GM12878 (cell line): Measurements from ENCODE around the gene KRT24.

Source experiments
- CTCF ChIP-seq, 3 experiments: IDR thresholded peaks in 2 of 3; conservative IDR thresholded peaks in 1 of 3; 2 replicates each; pipeline ENCODE4 v1.5.1; 2011; ENCODE audit warnings: low read depth in 3 of 3, low read length in 3 of 3, mild to moderate bottlenecking in 3 of 3, control low read depth in 2 of 3, moderate library complexity in 2 of 3, inconsistent platforms in 1 of 3, mixed read lengths in 1 of 3; ENCODE audit not compliant: control insufficient read depth in 2 of 3, insufficient read depth in 1 of 3; ENCODE audit errors: extremely low read depth in 1 of 3
- FOXM1 ChIP-seq: IDR thresholded peaks from 2 replicates; pipeline ENCODE4 v1.6.1; 2012; ENCODE audit warnings: low read depth, mild to moderate bottlenecking, inconsistent platforms, low read length, moderate library complexity
- MEF2A ChIP-seq: IDR thresholded peaks from 2 replicates; pipeline ENCODE4 v1.6.1; 2011; ENCODE audit warnings: low read depth, mild to moderate bottlenecking, low read length, moderate library complexity; ENCODE audit not compliant: insufficient read depth
- NR2F1 ChIP-seq: fragments of 450-650 bp; conservative IDR thresholded peaks from 2 replicates; pipeline ENCODE4 v1.6.1; 2017; ENCODE audit warnings: mild to moderate bottlenecking
- TF ChIP-seq, protein P1 (sequence below): fragments of 450-650 bp; IDR thresholded peaks from 2 replicates; pipeline ENCODE4 v1.6.1; 2018; ENCODE audit warnings: borderline replicate concordance, mild to moderate bottlenecking; ENCODE audit not compliant: partially characterized antibody

GRCh38 chr17:40699371-40699770 is 4.2 kb downstream of the KRT24 start:
- TF ChIP-seq FOXM1 = no peak
- no peak for TF ChIP-seq NR2F1
- no peak for TF ChIP-seq MEF2A
- TF ChIP-seq, protein P1, sequence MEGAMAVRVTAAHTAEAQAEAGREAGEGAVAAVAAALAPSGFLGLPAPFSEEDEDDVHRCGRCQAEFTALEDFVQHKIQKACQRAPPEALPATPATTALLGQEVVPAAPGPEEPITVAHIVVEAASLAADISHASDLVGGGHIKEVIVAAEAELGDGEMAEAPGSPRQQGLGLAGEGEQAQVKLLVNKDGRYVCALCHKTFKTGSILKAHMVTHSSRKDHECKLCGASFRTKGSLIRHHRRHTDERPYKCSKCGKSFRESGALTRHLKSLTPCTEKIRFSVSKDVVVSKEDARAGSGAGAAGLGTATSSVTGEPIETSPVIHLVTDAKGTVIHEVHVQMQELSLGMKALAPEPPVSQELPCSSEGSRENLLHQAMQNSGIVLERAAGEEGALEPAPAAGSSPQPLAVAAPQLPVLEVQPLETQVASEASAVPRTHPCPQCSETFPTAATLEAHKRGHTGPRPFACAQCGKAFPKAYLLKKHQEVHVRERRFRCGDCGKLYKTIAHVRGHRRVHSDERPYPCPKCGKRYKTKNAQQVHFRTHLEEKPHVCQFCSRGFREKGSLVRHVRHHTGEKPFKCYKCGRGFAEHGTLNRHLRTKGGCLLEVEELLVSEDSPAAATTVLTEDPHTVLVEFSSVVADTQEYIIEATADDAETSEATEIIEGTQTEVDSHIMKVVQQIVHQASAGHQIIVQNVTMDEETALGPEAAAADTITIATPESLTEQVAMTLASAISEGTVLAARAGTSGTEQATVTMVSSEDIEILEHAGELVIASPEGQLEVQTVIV = no peak
- no peak for TF ChIP-seq CTCF (IDR thresholded peaks at IDR 0.05 in 2 of 3, conservative IDR thresholded peaks at IDR 0.05 in 1 of 3; ENCODE audit: control insufficient read depth in 2 of 3, extremely low read depth in 1 of 3, insufficient read depth in 1 of 3, low read depth in 3 of 3, low read length in 3 of 3)
